ENCODE results near the gene MAP4K3. TPM values are rescaled to one million over a fixed set of nuclear protein-coding genes. Genes with fewer than 3 reads are reported as not detected.
"Not testable (repeated sequence)": the region's sequence is repeated elsewhere in the genome, so short reads cannot be mapped to it uniquely, and the experiment has no call there.

The MAP4K3 gene
- total RNA-seq, 2 experiments from 2014 or later, result 8.3 to 9.5 TPM

- ChIA-PET POLR2A (interaction anchor here (0.6 kb wide), 1 partner anchor 116 kb away, joined by 3 read pairs; no protein-coding TSS in a partner anchor), CTCF (interaction anchor here (1.7 kb wide), 1 partner anchor 57 kb away, joined by 3 read pairs; the partner anchor contains the start of gene MAP4K3)
Measured at GRCh38 chr2:39380525-39381150, 56.4 kb downstream of the MAP4K3 start.

- ChIA-PET POLR2A (interaction anchor here (0.6 kb wide), 1 partner anchor 116 kb away, joined by 3 read pairs; no protein-coding TSS in a partner anchor), CTCF (interaction anchor here (0.6 to 1.7 kb wide), 4 partner anchors 12 to 350 kb away, joined by 3 to 6 read pairs (median 3); partner anchors contain the start of gene MAP4K3)
Measured at GRCh38 chr2:39379643-39380524, 57.2 kb downstream of the MAP4K3 start.

GRCh38 chr2:39378968-39379367, 58.1 kb downstream of the MAP4K3 start:
- POLR2A ChIA-PET, result no interaction called here
- CTCF ChIA-PET, result interaction anchor here (0.6 to 1.7 kb wide), 4 partner anchors 13 to 351 kb away, joined by 3 to 6 read pairs (median 3); partner anchors contain the start of gene MAP4K3

GRCh38 chr2:39377226-39377939, 59.7 kb downstream of the MAP4K3 start:
- ChIA-PET CTCF (interaction anchor here (0.5 to 0.6 kb wide), 3 partner anchors 10 to 372 kb away, joined by 3 to 4 read pairs (median 3); no protein-coding TSS in a partner anchor), POLR2A (no interaction called here)

GRCh38 chr2:39375917-39376316, 61.2 kb downstream of the MAP4K3 start:
- POLR2A ChIA-PET, result no interaction called here
- CTCF ChIA-PET, result no interaction called here

- ChIA-PET POLR2A (no interaction called here), CTCF (interaction anchor here (0.6 kb wide), 1 partner anchor 8 kb away, joined by 4 read pairs; no protein-coding TSS in a partner anchor)
Measured at GRCh38 chr2:39373181-39373802, 63.8 kb downstream of the MAP4K3 start.

GRCh38 chr2:39370101-39370500, 67.0 kb downstream of the MAP4K3 start:
- CTCF ChIA-PET, result no interaction called here

GRCh38 chr2:39368846-39369245, 68.2 kb downstream of the MAP4K3 start:
- POLR2A ChIA-PET, result no interaction called here
- CTCF ChIA-PET, result interaction anchor here (0.8 kb wide), 1 partner anchor 299 kb away, joined by 3 read pairs; no protein-coding TSS in a partner anchor

More at GRCh38 chr2:39370101-39370500, 67.0 kb downstream of the MAP4K3 start:
- POLR2A ChIA-PET, result no interaction called here

- ChIA-PET CTCF (no interaction called here), POLR2A (no interaction called here)
Measured at GRCh38 chr2:39368376-39368775, 68.7 kb downstream of the MAP4K3 start.

GRCh38 chr2:39362595-39362994, 74.5 kb downstream of the MAP4K3 start:
- CTCF ChIA-PET, result interaction anchor here (0.6 kb wide), 1 partner anchor 126 kb away, joined by 4 read pairs; no protein-coding TSS in a partner anchor
- POLR2A ChIA-PET, result interaction anchor here (0.5 kb wide), 1 partner anchor 79 kb away, joined by 3 read pairs; no protein-coding TSS in a partner anchor

GRCh38 chr2:39361511-39361910, 75.6 kb downstream of the MAP4K3 start:
- POLR2A ChIA-PET, result no interaction called here
- CTCF ChIA-PET, result no interaction called here

GRCh38 chr2:39360342-39360741, 76.7 kb downstream of the MAP4K3 start:
- POLR2A ChIA-PET, CTCF ChIA-PET: not testable (repeated sequence)

GRCh38 chr2:39359453-39360038, 77.5 kb downstream of the MAP4K3 start:
- POLR2A ChIA-PET, result no interaction called here
- CTCF ChIA-PET, result no interaction called here

- POLR2A ChIA-PET, result no interaction called here
- CTCF ChIA-PET, result no interaction called here
Measured at GRCh38 chr2:39356922-39357639, 80.0 kb downstream of the MAP4K3 start.

GRCh38 chr2:39350658-39351057, 86.4 kb downstream of the MAP4K3 start:
- ChIA-PET POLR2A (no interaction called here), CTCF (no interaction called here)

GRCh38 chr2:39338502-39338901, 98.6 kb downstream of the MAP4K3 start:
- ChIA-PET POLR2A (no interaction called here), CTCF (no interaction called here)

GRCh38 chr2:39335930-39336329, 101.2 kb downstream of the MAP4K3 start:
- POLR2A ChIA-PET, result no interaction called here
- CTCF ChIA-PET, result no interaction called here

GRCh38 chr2:39334978-39335377, 102.1 kb downstream of the MAP4K3 start:
- POLR2A ChIA-PET, result no interaction called here
- CTCF ChIA-PET, result no interaction called here

- ChIA-PET CTCF (no interaction called here), POLR2A (no interaction called here)
Measured at GRCh38 chr2:39334529-39334928, 102.6 kb downstream of the MAP4K3 start.
